Neural cell (in vitro differentiated cells): ENCODE data around the gene NSL1. TPM values are rescaled to one million over a fixed set of nuclear protein-coding genes. Genes with fewer than 3 reads are reported as not detected.

Source experiments
- H2AFZ ChIP-seq: fragments of 200-600, 300-800 bp; sonication (generic), shearing (Covaris generic); 2 replicates; pipeline ENCODE4 v1.6.0; 2014; ENCODE audit warnings: low read depth, mild to moderate bottlenecking, antibody characterized with exemption, low read length, moderate library complexity
- H3F3A ChIP-seq: fragments of 200-600 bp; shearing (Covaris generic); 2 replicates; pipeline ENCODE4 v1.6.1; 2016; ENCODE audit warnings: mild to moderate bottlenecking, moderate library complexity, mixed read lengths, antibody characterized with exemption, low read length; ENCODE audit not compliant: insufficient read depth, poor library complexity, severe bottlenecking
- H3K27ac ChIP-seq: fragments of 200-600, 300-800 bp; sonication (generic), shearing (Covaris generic); 2 replicates; pipeline ENCODE4 v1.5.1; 2014; ENCODE audit warnings: mild to moderate bottlenecking, low read length, moderate library complexity
- H3K27me3 ChIP-seq: fragments of 300-800, 200-600 bp; sonication (generic), shearing (Covaris generic); 2 replicates; pipeline ENCODE4 v1.6.0; 2014; ENCODE audit warnings: mild to moderate bottlenecking, low read depth, low read length, moderate library complexity; ENCODE audit not compliant: insufficient read depth
- H3K36me3 ChIP-seq: fragments of 300-800, 200-600 bp; sonication (generic), shearing (Covaris generic); 2 replicates; pipeline ENCODE4 v1.5.1; 2014; ENCODE audit warnings: mild to moderate bottlenecking, antibody characterized with exemption, low read length, moderate library complexity; ENCODE audit not compliant: insufficient read depth
- H3K4me2 ChIP-seq: fragments of 300-800, 200-600 bp; sonication (generic), shearing (Covaris generic); 2 replicates; pipeline ENCODE4 v1.6.0; 2014; ENCODE audit warnings: mild to moderate bottlenecking, low read length
- H3K4me3 ChIP-seq: fragments of 300-800, 200-600 bp; sonication (generic), shearing (Covaris generic); 2 replicates; pipeline ENCODE4 v1.5.1; 2014; ENCODE audit warnings: mild to moderate bottlenecking, low read length, moderate library complexity
- H3K79me2 ChIP-seq: fragments of 200-600 bp; shearing (Covaris generic); replicated peaks from 2 replicates; pipeline ENCODE4 v1.6.0; 2014; ENCODE audit warnings: mild to moderate bottlenecking, low read length, moderate library complexity; ENCODE audit not compliant: insufficient read depth
- H3K9ac ChIP-seq: fragments of 300-800, 200-600 bp; sonication (generic), shearing (Covaris generic); 2 replicates; pipeline ENCODE4 v1.6.1; 2016; ENCODE audit warnings: mild to moderate bottlenecking, low read length, mixed read lengths
- H3K9me2 ChIP-seq: fragments of 200-600 bp; shearing (Covaris generic); 2 replicates; pipeline ENCODE4 v1.6.1; 2016; ENCODE audit warnings: mild to moderate bottlenecking, low read length, mixed read lengths; ENCODE audit not compliant: insufficient read depth
- H3K9me3 ChIP-seq: fragments of 200-600, 300-800 bp; sonication (generic), shearing (Covaris generic); 2 replicates; pipeline ENCODE4 v1.6.1; 2016; ENCODE audit warnings: mild to moderate bottlenecking, mixed run types, low read length, moderate library complexity, mixed read lengths
- H4K20me1 ChIP-seq: fragments of 200-600 bp; shearing (Covaris generic); 2 replicates; pipeline ENCODE4 v1.6.1; 2016; ENCODE audit warnings: mild to moderate bottlenecking, mixed run types; ENCODE audit not compliant: insufficient read depth
- EP300 ChIP-seq: fragments of 450-650 bp; conservative IDR thresholded peaks from 2 replicates; pipeline ENCODE4 v1.6.1; 2014; ENCODE audit warnings: antibody characterized with exemption, mild to moderate bottlenecking, moderate library complexity; ENCODE audit not compliant: poor library complexity, severe bottlenecking
- EZH2 ChIP-seq: fragments of 200-600, 300-800 bp; shearing (Covaris generic), sonication (generic); IDR thresholded peaks from 2 replicates; pipeline ENCODE4 v1.6.1; 2014; ENCODE audit warnings: antibody characterized with exemption, low read length, borderline replicate concordance, mild to moderate bottlenecking; ENCODE audit not compliant: insufficient read depth, poor library complexity, severe bottlenecking
- MXI1 ChIP-seq: fragments of 450-650 bp; conservative IDR thresholded peaks from 2 replicates; pipeline ENCODE4 v1.6.1; 2014; ENCODE audit warnings: antibody characterized with exemption, mild to moderate bottlenecking; ENCODE audit not compliant: poor library complexity, severe bottlenecking
- POLR2AphosphoS5 ChIP-seq: IDR thresholded peaks from 2 replicates; pipeline ENCODE4 v1.6.1; 2012
- RAD21 ChIP-seq: fragments of 450-650 bp; conservative IDR thresholded peaks from 2 replicates; pipeline ENCODE4 v1.6.1; 2014; ENCODE audit warnings: antibody characterized with exemption, mild to moderate bottlenecking, moderate library complexity
- SMC3 ChIP-seq: fragments of 450-650 bp; conservative IDR thresholded peaks from 2 replicates; pipeline ENCODE4 v1.6.1; 2014; ENCODE audit warnings: antibody characterized with exemption, mild to moderate bottlenecking, moderate library complexity; ENCODE audit not compliant: poor library complexity
- TAF1 ChIP-seq: IDR thresholded peaks from 2 replicates; pipeline ENCODE4 v1.6.1; 2012; ENCODE audit warnings: low read depth
- polyA plus RNA-seq: library from polyadenylated mRNA; depleted of rRNA; stranded (reverse); fragments of >200 nt; gene quantifications from 2 replicates; pipeline ENCODE4 v1.2.3, GENCODE V29; 2014
- TF ChIP-seq, protein P1 (sequence below): IDR thresholded peaks from 2 replicates; pipeline ENCODE4 v1.6.1; 2012; ENCODE audit warnings: borderline replicate concordance
- TF ChIP-seq, protein P2 (sequence below): fragments of 450-650 bp; IDR thresholded peaks from 2 replicates; pipeline ENCODE4 v1.5.1; 2014; ENCODE audit warnings: antibody characterized with exemption, mild to moderate bottlenecking, moderate library complexity; ENCODE audit not compliant: poor library complexity, severe bottlenecking

The NSL1 gene
- polyA plus RNA-seq, 1 donor from 2014 or later = 40.4 TPM

DNA sequence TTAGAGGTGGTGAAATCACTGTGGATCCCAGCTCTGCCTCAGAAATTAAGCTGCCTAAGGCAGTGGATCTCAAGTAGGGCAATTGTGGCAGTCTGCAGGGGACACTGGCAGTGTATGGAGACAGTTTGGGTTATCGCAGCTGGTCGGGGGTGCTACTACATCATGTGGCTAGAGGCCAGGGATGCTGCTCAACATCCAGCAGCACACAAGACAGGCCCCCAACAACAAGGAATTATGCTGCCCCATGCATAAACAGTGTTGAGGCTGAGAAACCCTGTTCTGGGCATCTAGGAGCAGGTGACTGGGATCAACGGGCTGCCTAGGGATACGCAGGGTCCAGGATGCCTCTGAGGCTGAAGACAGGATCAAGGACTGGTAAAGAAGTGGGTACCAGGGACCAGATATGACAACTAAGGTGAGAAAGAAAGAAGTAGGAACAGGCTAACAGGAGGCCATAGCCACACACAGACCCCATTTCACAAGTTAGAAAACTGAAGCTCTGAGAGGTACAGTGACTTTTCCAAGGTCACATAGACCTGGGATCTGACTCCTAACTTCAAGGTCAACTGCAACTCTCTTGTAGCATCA is 100.7 kb downstream of the NSL1 start:
- H3K9me3 ChIP-seq = no peaks in the 10 kb centered on the region
- no peaks in the 10 kb centered on the region for H4K20me1 ChIP-seq
- H3K27me3 ChIP-seq = peaks cover 2% of the 10 kb centered on the region
- H3K4me3 ChIP-seq = no peak overlapping the region
- no peak overlapping the region for H3K9ac ChIP-seq
- no peaks in the 10 kb centered on the region for H3K79me2 ChIP-seq
- no peaks in the 10 kb centered on the region for H3K9me2 ChIP-seq
- H3K36me3 ChIP-seq = no peaks in the 10 kb centered on the region
- no peaks in the 10 kb centered on the region for H3F3A ChIP-seq
- TF ChIP-seq EZH2 (no peak), RAD21 (no peak), POLR2AphosphoS5 (no peak), EP300 (no peak), MXI1 (no peak), SMC3 (no peak), TAF1 (no peak)
- TF ChIP-seq, protein P1, sequence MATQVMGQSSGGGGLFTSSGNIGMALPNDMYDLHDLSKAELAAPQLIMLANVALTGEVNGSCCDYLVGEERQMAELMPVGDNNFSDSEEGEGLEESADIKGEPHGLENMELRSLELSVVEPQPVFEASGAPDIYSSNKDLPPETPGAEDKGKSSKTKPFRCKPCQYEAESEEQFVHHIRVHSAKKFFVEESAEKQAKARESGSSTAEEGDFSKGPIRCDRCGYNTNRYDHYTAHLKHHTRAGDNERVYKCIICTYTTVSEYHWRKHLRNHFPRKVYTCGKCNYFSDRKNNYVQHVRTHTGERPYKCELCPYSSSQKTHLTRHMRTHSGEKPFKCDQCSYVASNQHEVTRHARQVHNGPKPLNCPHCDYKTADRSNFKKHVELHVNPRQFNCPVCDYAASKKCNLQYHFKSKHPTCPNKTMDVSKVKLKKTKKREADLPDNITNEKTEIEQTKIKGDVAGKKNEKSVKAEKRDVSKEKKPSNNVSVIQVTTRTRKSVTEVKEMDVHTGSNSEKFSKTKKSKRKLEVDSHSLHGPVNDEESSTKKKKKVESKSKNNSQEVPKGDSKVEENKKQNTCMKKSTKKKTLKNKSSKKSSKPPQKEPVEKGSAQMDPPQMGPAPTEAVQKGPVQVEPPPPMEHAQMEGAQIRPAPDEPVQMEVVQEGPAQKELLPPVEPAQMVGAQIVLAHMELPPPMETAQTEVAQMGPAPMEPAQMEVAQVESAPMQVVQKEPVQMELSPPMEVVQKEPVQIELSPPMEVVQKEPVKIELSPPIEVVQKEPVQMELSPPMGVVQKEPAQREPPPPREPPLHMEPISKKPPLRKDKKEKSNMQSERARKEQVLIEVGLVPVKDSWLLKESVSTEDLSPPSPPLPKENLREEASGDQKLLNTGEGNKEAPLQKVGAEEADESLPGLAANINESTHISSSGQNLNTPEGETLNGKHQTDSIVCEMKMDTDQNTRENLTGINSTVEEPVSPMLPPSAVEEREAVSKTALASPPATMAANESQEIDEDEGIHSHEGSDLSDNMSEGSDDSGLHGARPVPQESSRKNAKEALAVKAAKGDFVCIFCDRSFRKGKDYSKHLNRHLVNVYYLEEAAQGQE = no peak
- TF ChIP-seq, protein P2, sequence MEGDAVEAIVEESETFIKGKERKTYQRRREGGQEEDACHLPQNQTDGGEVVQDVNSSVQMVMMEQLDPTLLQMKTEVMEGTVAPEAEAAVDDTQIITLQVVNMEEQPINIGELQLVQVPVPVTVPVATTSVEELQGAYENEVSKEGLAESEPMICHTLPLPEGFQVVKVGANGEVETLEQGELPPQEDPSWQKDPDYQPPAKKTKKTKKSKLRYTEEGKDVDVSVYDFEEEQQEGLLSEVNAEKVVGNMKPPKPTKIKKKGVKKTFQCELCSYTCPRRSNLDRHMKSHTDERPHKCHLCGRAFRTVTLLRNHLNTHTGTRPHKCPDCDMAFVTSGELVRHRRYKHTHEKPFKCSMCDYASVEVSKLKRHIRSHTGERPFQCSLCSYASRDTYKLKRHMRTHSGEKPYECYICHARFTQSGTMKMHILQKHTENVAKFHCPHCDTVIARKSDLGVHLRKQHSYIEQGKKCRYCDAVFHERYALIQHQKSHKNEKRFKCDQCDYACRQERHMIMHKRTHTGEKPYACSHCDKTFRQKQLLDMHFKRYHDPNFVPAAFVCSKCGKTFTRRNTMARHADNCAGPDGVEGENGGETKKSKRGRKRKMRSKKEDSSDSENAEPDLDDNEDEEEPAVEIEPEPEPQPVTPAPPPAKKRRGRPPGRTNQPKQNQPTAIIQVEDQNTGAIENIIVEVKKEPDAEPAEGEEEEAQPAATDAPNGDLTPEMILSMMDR = no peak
- no peak overlapping the region for H3K4me2 ChIP-seq
- no peak overlapping the region for H2AFZ ChIP-seq
- no peak overlapping the region for H3K27ac ChIP-seq

DNA sequence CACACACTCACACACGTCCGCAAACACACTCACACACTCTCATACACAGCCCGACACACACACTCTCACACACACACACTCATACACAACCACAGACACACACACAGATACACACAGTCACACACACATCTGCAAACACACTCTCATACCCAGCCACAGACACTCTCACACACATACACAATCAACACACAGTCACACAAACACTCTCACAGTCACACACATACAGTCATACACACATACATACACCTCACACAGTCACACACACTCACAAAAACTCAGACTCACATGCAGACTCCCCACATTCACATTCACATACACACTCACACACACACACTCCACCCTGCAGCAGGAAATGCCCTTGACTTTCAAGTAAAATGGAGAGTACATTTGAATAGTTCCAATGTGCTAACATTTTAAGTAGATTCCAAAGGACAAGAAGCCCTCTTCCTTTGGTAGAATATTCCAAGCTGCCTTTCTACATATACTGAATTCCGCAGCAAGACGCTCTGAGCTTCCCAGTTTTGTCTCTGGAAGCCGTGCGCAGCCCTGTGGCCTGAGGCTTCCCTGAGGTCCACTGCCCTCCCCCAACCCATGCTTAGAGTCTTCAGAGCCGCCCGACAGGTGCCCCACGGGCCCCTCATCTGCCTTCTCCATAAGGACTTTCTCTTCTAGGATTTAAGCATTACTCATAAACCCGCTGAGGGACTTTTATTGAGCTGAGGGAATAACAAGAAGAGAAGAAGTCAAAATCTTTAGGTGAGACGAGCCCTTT is 101.6 kb downstream of the NSL1 start:
- no peaks in the 10 kb centered on the region for H3K27me3 ChIP-seq
- H3K9ac ChIP-seq = no peak overlapping the region
- H3F3A ChIP-seq = no peaks in the 10 kb centered on the region
- no peak overlapping the region for H3K27ac ChIP-seq
- H3K36me3 ChIP-seq = no peaks in the 10 kb centered on the region
- no peak overlapping the region for H3K4me3 ChIP-seq
- H3K79me2 ChIP-seq = no peaks in the 10 kb centered on the region
- no peak overlapping the region for H3K4me2 ChIP-seq
- no peaks in the 10 kb centered on the region for H4K20me1 ChIP-seq
- no peak overlapping the region for H2AFZ ChIP-seq
- H3K9me2 ChIP-seq = no peaks in the 10 kb centered on the region
- H3K9me3 ChIP-seq = no peaks in the 10 kb centered on the region
- no peak for TF ChIP-seq MXI1
- TF ChIP-seq TAF1 = no peak
- TF ChIP-seq, protein P2 = no peak
- no peak for TF ChIP-seq SMC3
- TF ChIP-seq, protein P1 = no peak
- no peak for TF ChIP-seq RAD21
- no peak for TF ChIP-seq EP300
